ENCODE measurements around the gene TMEM245. TPM values are rescaled to one million over a fixed set of nuclear protein-coding genes. Genes with fewer than 3 reads are reported as not detected.

TMEM245 gene
- total and polyA plus RNA-seq, 2 of the 13 experiments (the other 11 are each of a cell fraction or from before 2014, with no cell fraction given), result 53.5 to 55.4 TPM

GRCh38 chr9:109143881-109144562, 24.3 kb upstream of the TMEM245 start:
- no peaks in the 10 kb centered on the region for H3K36me3 ChIP-seq (replicated peaks in 1 of 2; ENCODE audit: control insufficient read depth in 1 of 2, insufficient read depth in 2 of 2, low read length in 2 of 2)
- FAIRE-seq, result peak; percentile 40
- ChIA-PET POLR2A (no interaction called here), CTCF (ENCODE audit: low intra/inter-chr PET ratio, low total read pairs) (no interaction called here)
- peaks cover 0 to 4% of the 10 kb centered on the region in 2 experiments; a peak in 1 of 5 replicates for H3K27me3 ChIP-seq (ENCODE audit: control insufficient read depth in 1 of 2, insufficient read depth in 2 of 2, low read length in 2 of 2)
- peak; percentile 29 for DNase-seq (ENCODE audit: low spot score)
- H3K4me1 ChIP-seq (ENCODE audit: insufficient read depth, low read length), result peaks cover 21% of the 10 kb centered on the region
- no peaks in the 10 kb centered on the region for H4K20me1 ChIP-seq (ENCODE audit: insufficient read depth, low read length)
- no peak overlapping the region for H3K27ac ChIP-seq (ENCODE audit: extremely low read length, insufficient read depth, low read length)
- no peak overlapping the region for H2AFZ ChIP-seq (ENCODE audit: low read length)
- WGBS (ENCODE audit: low lambda C conversion rate), result 70% methylated on average over 5 of the region's 5 CpGs
- intact Hi-C loops (cut with micrococcal nuclease; ENCODE audit: unreplicated experiment), result no loop called here
- no peaks in the 10 kb centered on the region for H3K79me2 ChIP-seq (ENCODE audit: insufficient read depth, low read length)
- no peak overlapping the region for H3K9ac ChIP-seq (ENCODE audit: insufficient read depth, low read depth, low read length)
- no peaks in the 10 kb centered on the region for H3K9me3 ChIP-seq (ENCODE audit: low read length)
- BruUV-seq (replicated peaks), result no TSS peak
- in situ Hi-C loops (cut with HindIII; ENCODE audit: extremely low pct_ligation_motif_present, low pct_unique_long_range_greater_than_20kb), result loop anchor here (10.0 kb wide), 1 partner anchor 59 kb away; no protein-coding TSS in a partner anchor
- no peak overlapping the region for H3K4me3 ChIP-seq (replicated peaks in 1 of 3; ENCODE audit: insufficient read depth in 1 of 3, low read depth in 2 of 3, low read length in 3 of 3)
- peak; percentile 92 for ATAC-seq
- H3K4me2 ChIP-seq (ENCODE audit: low read depth, low read length), result peak overlapping the region; percentile 2; the same call in 1 of the 2 replicates
- TF ChIP-seq ZNF264 (CRISPR knock-in tag; IDR thresholded peaks at IDR 0.05), result no peak
- TF ChIP-seq, protein P1, sequence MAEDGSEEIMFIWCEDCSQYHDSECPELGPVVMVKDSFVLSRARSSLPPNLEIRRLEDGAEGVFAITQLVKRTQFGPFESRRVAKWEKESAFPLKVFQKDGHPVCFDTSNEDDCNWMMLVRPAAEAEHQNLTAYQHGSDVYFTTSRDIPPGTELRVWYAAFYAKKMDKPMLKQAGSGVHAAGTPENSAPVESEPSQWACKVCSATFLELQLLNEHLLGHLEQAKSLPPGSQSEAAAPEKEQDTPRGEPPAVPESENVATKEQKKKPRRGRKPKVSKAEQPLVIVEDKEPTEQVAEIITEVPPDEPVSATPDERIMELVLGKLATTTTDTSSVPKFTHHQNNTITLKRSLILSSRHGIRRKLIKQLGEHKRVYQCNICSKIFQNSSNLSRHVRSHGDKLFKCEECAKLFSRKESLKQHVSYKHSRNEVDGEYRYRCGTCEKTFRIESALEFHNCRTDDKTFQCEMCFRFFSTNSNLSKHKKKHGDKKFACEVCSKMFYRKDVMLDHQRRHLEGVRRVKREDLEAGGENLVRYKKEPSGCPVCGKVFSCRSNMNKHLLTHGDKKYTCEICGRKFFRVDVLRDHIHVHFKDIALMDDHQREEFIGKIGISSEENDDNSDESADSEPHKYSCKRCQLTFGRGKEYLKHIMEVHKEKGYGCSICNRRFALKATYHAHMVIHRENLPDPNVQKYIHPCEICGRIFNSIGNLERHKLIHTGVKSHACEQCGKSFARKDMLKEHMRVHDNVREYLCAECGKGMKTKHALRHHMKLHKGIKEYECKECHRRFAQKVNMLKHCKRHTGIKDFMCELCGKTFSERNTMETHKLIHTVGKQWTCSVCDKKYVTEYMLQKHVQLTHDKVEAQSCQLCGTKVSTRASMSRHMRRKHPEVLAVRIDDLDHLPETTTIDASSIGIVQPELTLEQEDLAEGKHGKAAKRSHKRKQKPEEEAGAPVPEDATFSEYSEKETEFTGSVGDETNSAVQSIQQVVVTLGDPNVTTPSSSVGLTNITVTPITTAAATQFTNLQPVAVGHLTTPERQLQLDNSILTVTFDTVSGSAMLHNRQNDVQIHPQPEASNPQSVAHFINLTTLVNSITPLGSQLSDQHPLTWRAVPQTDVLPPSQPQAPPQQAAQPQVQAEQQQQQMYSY (CRISPR knock-in tag; IDR thresholded peaks at IDR 0.05), result no peak
- TF ChIP-seq, protein P2, sequence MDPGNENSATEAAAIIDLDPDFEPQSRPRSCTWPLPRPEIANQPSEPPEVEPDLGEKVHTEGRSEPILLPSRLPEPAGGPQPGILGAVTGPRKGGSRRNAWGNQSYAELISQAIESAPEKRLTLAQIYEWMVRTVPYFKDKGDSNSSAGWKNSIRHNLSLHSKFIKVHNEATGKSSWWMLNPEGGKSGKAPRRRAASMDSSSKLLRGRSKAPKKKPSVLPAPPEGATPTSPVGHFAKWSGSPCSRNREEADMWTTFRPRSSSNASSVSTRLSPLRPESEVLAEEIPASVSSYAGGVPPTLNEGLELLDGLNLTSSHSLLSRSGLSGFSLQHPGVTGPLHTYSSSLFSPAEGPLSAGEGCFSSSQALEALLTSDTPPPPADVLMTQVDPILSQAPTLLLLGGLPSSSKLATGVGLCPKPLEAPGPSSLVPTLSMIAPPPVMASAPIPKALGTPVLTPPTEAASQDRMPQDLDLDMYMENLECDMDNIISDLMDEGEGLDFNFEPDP (CRISPR knock-in tag; conservative IDR thresholded peaks at IDR 0.05), result no peak
- TF ChIP-seq, protein P3, sequence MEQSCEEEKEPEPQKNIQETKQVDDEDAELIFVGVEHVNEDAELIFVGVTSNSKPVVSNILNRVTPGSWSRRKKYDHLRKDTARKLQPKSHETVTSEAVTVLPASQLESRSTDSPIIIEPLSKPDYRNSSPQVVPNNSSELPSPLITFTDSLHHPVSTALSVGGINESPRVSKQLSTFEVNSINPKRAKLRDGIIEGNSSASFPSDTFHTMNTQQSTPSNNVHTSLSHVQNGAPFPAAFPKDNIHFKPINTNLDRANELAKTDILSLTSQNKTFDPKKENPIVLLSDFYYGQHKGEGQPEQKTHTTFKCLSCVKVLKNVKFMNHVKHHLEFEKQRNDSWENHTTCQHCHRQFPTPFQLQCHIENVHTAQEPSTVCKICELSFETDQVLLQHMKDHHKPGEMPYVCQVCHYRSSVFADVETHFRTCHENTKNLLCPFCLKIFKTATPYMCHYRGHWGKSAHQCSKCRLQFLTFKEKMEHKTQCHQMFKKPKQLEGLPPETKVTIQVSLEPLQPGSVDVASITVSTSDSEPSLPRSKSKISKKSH (CRISPR knock-in tag; IDR thresholded peaks at IDR 0.05; ENCODE audit: borderline replicate concordance), result no peak
- TF ChIP-seq NR0B2 (CRISPR knock-in tag; IDR thresholded peaks at IDR 0.05), result no peak
- no peak for TF ChIP-seq ZNF800 (CRISPR knock-in tag; IDR thresholded peaks at IDR 0.05)
- TF ChIP-seq ZNF724P (CRISPR knock-in tag; IDR thresholded peaks at IDR 0.05; ENCODE audit: borderline replicate concordance), result no peak
- TF ChIP-seq, protein P4, sequence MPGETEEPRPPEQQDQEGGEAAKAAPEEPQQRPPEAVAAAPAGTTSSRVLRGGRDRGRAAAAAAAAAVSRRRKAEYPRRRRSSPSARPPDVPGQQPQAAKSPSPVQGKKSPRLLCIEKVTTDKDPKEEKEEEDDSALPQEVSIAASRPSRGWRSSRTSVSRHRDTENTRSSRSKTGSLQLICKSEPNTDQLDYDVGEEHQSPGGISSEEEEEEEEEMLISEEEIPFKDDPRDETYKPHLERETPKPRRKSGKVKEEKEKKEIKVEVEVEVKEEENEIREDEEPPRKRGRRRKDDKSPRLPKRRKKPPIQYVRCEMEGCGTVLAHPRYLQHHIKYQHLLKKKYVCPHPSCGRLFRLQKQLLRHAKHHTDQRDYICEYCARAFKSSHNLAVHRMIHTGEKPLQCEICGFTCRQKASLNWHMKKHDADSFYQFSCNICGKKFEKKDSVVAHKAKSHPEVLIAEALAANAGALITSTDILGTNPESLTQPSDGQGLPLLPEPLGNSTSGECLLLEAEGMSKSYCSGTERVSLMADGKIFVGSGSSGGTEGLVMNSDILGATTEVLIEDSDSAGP (CRISPR knock-in tag; IDR thresholded peaks at IDR 0.05; ENCODE audit: borderline replicate concordance), result no peak
- TF ChIP-seq ZNF841 (CRISPR knock-in tag; IDR thresholded peaks at IDR 0.05; ENCODE audit: borderline replicate concordance), result no peak
- no peak for TF ChIP-seq ESRRA (CRISPR knock-in tag; IDR thresholded peaks at IDR 0.05; ENCODE audit: low read depth)
- no peak for TF ChIP-seq ZNF773 (CRISPR knock-in tag; IDR thresholded peaks at IDR 0.05; ENCODE audit: borderline replicate concordance)
- no peak for TF ChIP-seq ZNF766 (CRISPR knock-in tag; IDR thresholded peaks at IDR 0.05; ENCODE audit: borderline replicate concordance)

Data from HepG2 (cell line).